Kidney (tissue), 14 donors: ENCODE data around the gene LEKR1. TPM values are rescaled to one million over a fixed set of nuclear protein-coding genes. Genes with fewer than 3 reads are reported as not detected.
A peak's percentile ranks its signal among the peaks of the same experiment; 100 is the strongest.

Experiments
- DNase-seq, 5 donors: peaks; one replicate each; pipeline ENCODE4 v3.0.0-alpha.2; 2013 to 2020
- FAIRE-seq: peaks from 2 replicates; lab custom pipeline; 2012; peaks lifted over from hg19 to GRCh38; lab: Jason Lieb, UNC
- H3K27ac ChIP-seq, 2 donors: one replicate each; pipeline ENCODE4 v1.7.0; 2013; ENCODE audit warnings: low read depth in 2 of 2, low read length in 2 of 2, inconsistent platforms in 1 of 2
- H3K27me3 ChIP-seq: one replicate; pipeline ENCODE4 v1.7.1; 2013; ENCODE audit warnings: low read length, inconsistent platforms; ENCODE audit not compliant: control insufficient read depth, insufficient read depth
- H3K36me3 ChIP-seq, 3 donors: one replicate each; pipeline versions ENCODE4 v1.7.0 to v1.7.1; 2013; ENCODE audit warnings: low read length in 3 of 3, control low read depth in 1 of 3, inconsistent platforms in 1 of 3; ENCODE audit not compliant: insufficient read depth in 3 of 3, control insufficient read depth in 2 of 3
- H3K4me1 ChIP-seq, 3 donors: one replicate each; pipeline versions ENCODE4 v1.7.0 to v1.7.1; 2013; ENCODE audit warnings: low read length in 3 of 3, inconsistent platforms in 1 of 3, low read depth in 1 of 3; ENCODE audit not compliant: control insufficient read depth in 2 of 3, insufficient read depth in 2 of 3
- H3K4me3 ChIP-seq, 3 donors: one replicate each; pipeline versions ENCODE4 v1.7.0 to v1.8.1; 2013; ENCODE audit warnings: low read length in 3 of 3, control low read depth in 1 of 3, inconsistent platforms in 1 of 3
- H3K9ac ChIP-seq, 3 donors: one replicate each; pipeline versions ENCODE4 v1.7.0 to v1.7.1; 2013; ENCODE audit warnings: low read length in 3 of 3, control low read depth in 1 of 3, inconsistent platforms in 1 of 3
- H3K9me3 ChIP-seq, 3 donors: one replicate each; pipeline versions ENCODE4 v1.7.0 to v1.7.1; 2013; ENCODE audit warnings: low read length in 3 of 3, control low read depth in 1 of 3, inconsistent platforms in 1 of 3; ENCODE audit not compliant: control insufficient read depth in 2 of 3, insufficient read depth in 1 of 3
- CTCF ChIP-seq: IDR thresholded peaks from 3 replicates; pipeline ENCODE4 v1.5.1; 2012; ENCODE audit warnings: mild to moderate bottlenecking, moderate library complexity, borderline replicate concordance; ENCODE audit not compliant: insufficient read depth; ENCODE audit errors: extremely low read depth
- intact Hi-C: fragments of 100-400 bp; cut with DNase I; formaldehyde crosslinking; loops from one replicate; pipeline ENCODE4 v1.11.1; 2022
- polyA plus RNA-seq: library from polyadenylated mRNA; stranded (reverse); fragments of 350-450 nt; fragmentation: Illumina TruSeq; extraction: RNeasy Lipid Tissue Mini Kit (QIAGEN cat#74804); gene quantifications from one replicate; pipeline ENCODE4 v1.2.3, GENCODE V29; 2014; ENCODE audit warnings: low read depth, low replicate concordance; ENCODE audit not compliant: insufficient read depth
- total RNA-seq: library from RNA; stranded (reverse); fragmentation: NEBNext Ultra II Directional; extraction: Animal tissue kit (Norgen Biotek cat#: 25700); gene quantifications from one replicate; pipeline ENCODE4 v1.2.1, GENCODE V29; 2021
- donor health status: control.
- donor health status: control.
- donor health status: control.
- donor health status: control.
- donor health status: control.
- donor health status: DM: yes; HTN: yes; CAD: no.
- donor health status: Normal renal cell carcinoma (clear cell type).

LEKR1 gene
- total and polyA plus RNA-seq, 2 donors from 2014 or later = 1.6 to 1.8 TPM

- no peaks in the 10 kb centered on the region for H3K4me1 ChIP-seq
- H3K9ac ChIP-seq = no peak overlapping the region
- H3K4me3 ChIP-seq = no peak overlapping the region
- no peak for TF ChIP-seq CTCF
- no peaks in the 10 kb centered on the region for H3K9me3 ChIP-seq
- FAIRE-seq (no peak), DNase-seq (peak in 1 of 5 donors; percentile 3)
- no peaks in the 10 kb centered on the region for H3K36me3 ChIP-seq
- H3K27me3 ChIP-seq = no peaks in the 10 kb centered on the region
- intact Hi-C loops = no loop called here
- no peak overlapping the region for H3K27ac ChIP-seq
Measured at GRCh38 chr3:157027861-157028745, 201.9 kb downstream of the LEKR1 start.

GRCh38 chr3:157029365-157029790 lies 203.2 kb downstream of the LEKR1 start:
- Histone ChIP-seq H3K9ac (no peak overlapping the region), H3K27me3 (no peaks in the 10 kb centered on the region), H3K4me3 (no peak overlapping the region), H3K4me1 (no peaks in the 10 kb centered on the region), H3K27ac (no peak overlapping the region), H3K9me3 (no peaks in the 10 kb centered on the region), H3K36me3 (no peaks in the 10 kb centered on the region)
- DNase-seq (no peak), FAIRE-seq (no peak)
- TF ChIP-seq CTCF = no peak
- intact Hi-C loops = no loop called here

GRCh38 chr3:157030712-157031111 lies 204.6 kb downstream of the LEKR1 start:
- TF ChIP-seq CTCF = no peak
- no peak overlapping the region for H3K27ac ChIP-seq
- DNase-seq (no peak), FAIRE-seq (no peak)
- intact Hi-C loops = no loop called here
- H3K9me3 ChIP-seq = no peaks in the 10 kb centered on the region
- H3K4me1 ChIP-seq = no peaks in the 10 kb centered on the region
- no peak overlapping the region for H3K9ac ChIP-seq
- H3K27me3 ChIP-seq = no peaks in the 10 kb centered on the region
- no peaks in the 10 kb centered on the region for H3K36me3 ChIP-seq
- H3K4me3 ChIP-seq = no peak overlapping the region
